Cardiac fibroblast (primary cell): Measurements from ENCODE around the gene DNLZ.
A peak's percentile ranks its signal among the peaks of the same experiment; 100 is the strongest.

Experiments
- DNase-seq, 2 donors: peaks; one replicate each; pipeline versions ENCODE4 v3.0.0 to v3.0.0-alpha.2; 2010; ENCODE audit warnings: low read depth in 2 of 2
- H3K4me3 ChIP-seq, 2 donors: replicated peaks in 1 of 2; 1 replicate in 1 of 2; 2 replicates in 1 of 2; pipeline ENCODE4 v1.5.1; 2011; ENCODE audit warnings: low read depth in 2 of 2, low read length in 2 of 2, mild to moderate bottlenecking in 2 of 2, moderate library complexity in 1 of 2
- TF ChIP-seq, protein P1 (sequence below): IDR thresholded peaks from one replicate; pipeline ENCODE4 v1.5.1; 2011; ENCODE audit warnings: low read depth, mild to moderate bottlenecking, low read length, inconsistent platforms

The DNLZ gene

DNA sequence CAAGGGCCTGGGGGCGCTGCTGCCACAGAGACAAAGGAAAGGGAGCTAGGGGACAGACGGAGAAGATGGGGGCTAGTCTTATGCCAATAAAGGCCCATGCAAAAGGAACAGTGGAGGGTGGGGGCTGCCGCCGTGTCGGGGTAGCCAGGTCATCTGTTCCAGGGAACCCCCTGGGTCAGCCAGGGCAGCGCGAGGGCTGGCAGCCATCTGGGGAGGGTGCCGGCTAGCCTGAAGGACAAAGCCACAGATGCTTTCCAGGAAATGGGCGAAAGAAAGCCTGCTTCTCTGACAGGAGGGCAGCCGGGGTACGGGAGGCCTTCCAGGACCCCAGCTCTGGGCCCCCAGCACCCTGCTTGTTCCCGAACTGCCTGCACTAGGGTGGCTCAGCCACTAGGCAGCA lies 11.6 kb upstream of the DNLZ start:
- no peak overlapping the region for H3K4me3 ChIP-seq
- TF ChIP-seq, protein P1, sequence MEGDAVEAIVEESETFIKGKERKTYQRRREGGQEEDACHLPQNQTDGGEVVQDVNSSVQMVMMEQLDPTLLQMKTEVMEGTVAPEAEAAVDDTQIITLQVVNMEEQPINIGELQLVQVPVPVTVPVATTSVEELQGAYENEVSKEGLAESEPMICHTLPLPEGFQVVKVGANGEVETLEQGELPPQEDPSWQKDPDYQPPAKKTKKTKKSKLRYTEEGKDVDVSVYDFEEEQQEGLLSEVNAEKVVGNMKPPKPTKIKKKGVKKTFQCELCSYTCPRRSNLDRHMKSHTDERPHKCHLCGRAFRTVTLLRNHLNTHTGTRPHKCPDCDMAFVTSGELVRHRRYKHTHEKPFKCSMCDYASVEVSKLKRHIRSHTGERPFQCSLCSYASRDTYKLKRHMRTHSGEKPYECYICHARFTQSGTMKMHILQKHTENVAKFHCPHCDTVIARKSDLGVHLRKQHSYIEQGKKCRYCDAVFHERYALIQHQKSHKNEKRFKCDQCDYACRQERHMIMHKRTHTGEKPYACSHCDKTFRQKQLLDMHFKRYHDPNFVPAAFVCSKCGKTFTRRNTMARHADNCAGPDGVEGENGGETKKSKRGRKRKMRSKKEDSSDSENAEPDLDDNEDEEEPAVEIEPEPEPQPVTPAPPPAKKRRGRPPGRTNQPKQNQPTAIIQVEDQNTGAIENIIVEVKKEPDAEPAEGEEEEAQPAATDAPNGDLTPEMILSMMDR = no peak
- DNase-seq = no peak

DNA sequence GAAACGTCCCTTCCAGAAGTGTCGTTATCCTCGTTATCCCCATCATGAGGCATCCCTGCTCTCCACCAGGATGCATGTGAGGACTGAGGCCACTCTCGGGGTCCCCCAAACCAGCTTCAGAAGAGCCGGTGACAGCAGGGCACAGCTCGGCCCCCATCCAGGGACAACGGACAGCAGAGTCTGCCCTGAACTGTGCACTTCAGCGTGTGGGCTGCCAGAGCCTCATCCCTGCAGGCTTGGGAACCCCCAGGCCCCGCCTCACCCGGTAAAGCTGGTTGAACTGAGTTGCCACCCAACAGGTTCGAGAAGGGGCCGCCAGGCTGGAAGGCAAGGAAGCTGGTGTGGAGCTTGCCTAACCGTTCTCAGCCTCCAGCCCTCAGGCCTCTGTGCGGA lies 10.6 kb upstream of the DNLZ start:
- TF ChIP-seq, protein P1 = no peak
- H3K4me3 ChIP-seq = no peak overlapping the region
- no peak for DNase-seq

DNA sequence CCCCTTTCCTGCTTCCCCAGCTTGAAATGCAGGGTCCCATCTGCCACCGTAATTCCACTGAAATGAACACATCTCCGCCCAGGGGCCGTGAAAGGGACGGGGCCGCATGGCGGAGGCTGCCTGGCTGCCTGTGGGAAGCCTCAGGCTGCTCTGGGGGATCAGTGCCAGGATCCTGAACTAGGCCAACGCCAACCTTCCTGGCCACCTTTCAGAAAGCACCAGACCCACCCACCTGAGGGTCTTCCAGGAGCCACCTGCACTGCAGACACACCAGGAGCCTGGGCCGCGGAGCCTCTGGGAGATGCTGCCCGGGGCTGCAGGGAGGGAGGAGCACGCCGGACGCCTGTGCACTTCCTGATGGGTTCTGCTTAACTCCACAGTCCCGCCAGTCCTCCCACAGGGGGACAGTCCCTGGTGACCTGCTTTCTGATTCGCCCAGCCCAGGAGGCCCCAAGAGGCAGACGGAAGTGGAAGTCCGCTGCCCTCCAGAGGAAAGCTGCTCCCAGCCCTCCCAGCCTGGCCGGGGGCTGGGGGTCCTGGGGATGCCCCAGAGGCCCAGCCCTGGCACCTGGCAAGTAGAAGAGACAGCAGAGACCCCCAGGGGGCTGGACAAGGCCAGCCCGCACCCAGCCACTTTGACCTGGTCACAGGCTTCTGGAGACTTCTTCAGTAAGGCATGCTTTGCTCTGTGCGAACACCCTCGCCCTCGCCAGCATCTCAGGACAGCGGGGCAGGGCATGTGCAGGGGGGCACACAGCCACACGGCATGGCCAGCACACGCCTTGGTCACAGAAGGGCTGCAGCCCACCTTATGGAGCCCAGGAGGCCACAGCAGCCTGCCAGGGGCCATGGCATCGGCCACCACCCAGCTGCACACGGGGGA lies 10.0 kb upstream of the DNLZ start, which contains the start of gene CARD9:
CARD9 (minus strand) TSS at position 370 of the 883 bp plus-strand sequence. CDS start 1,591 bp downstream, outside the sequence.
- TF ChIP-seq, protein P1 = no peak
- DNase-seq = no peak
- peak within 1 kb of the TSS in 1 of 2 donors; percentile 0 for H3K4me3 ChIP-seq

DNA sequence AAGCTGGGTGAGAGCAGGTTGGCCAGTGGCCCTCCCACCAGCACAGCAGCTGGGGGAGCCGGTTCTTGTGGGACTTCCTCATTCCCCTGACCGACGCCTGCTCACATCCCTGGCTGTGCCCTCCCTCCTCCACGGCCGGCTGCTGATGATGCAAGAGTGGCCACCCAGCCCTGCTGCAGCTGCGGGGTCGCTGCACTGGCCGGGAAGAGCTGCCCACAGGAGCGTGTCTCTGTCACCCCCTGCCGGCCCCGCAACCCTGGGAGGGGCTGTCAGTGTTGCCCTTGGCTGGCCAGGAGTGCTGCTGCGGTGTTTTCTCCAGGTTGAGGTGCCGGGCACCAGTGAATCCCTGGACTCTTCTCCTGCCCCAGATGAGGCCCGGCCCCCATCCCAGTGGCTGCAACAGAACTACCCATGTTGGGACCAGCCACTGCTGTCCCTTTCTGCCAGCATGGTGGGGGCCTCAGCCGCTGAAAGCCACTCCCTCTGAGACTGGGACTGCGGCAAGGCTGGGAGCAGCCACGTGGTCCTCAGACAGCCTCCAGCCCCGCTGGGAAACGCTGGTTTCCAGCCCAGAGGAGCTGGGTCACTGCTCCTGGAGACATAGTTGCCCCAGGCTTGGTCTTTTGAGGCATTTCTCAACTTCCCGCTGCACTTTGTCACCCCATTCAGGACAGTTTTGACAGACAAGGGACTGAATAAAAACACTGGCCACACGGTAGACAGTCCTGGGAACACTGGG lies 9.2 kb upstream of the DNLZ start:
- peak overlapping the region in 1 of 2 donors; percentile 0 for H3K4me3 ChIP-seq
- TF ChIP-seq, protein P1 = no peak
- DNase-seq = peak; percentile 69 to 80

DNA sequence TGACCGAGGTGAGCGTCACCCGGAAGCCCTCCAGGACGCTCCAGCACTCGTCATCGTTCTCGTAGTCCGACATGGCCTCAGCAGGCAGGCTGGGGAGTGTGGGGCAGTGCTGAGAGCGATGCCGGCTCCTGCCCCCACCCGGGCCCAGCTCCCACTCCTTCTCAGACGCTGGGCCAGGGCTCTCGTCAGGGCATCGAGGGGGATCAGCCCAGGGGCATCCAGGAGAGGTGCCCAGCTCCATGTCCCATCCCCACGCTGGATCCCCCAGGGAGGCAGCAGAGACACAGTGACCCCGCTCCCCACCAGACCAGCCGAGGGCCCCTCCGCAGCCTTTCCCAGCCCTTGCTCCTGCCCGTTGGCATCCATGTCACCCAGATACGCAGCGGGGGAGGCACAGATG lies 8.5 kb upstream of the DNLZ start:
- no peak overlapping the region for H3K4me3 ChIP-seq
- no peak for DNase-seq
- TF ChIP-seq, protein P1 = no peak

DNA sequence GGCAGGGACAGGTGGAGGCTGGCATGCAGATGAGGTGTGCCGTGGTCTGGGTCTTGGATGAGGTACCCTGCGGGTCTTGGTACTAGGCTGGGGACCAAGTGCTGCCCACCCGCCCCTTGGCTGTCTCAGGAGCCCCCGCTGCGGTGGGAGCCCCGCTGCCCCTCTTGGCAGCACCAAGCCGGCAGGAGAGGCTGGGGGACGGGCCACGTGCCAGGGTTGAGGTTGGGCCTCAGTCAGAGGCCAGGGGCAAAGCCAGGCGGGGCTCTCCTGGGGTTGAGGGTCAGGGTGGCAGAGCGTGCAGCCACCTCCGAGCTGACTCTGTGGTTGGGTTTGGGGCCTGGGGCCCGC lies 8.0 kb upstream of the DNLZ start:
- H3K4me3 ChIP-seq = no peak overlapping the region
- TF ChIP-seq, protein P1 = no peak
- DNase-seq = no peak
